Endodermal cell (in vitro differentiated cells): ENCODE data around the gene PTPRK. TPM values are rescaled to one million over a fixed set of nuclear protein-coding genes. Genes with fewer than 3 reads are reported as not detected.

Experiments
- DNase-seq: peaks from one replicate; pipeline ENCODE4 v3.0.0-alpha.2; 2017
- H3K27ac ChIP-seq: 2 replicates; pipeline ENCODE4 v1.5.1; 2013; ENCODE audit warnings: mild to moderate bottlenecking, low read depth, low read length, moderate library complexity
- H3K27me3 ChIP-seq: 2 replicates; pipeline ENCODE4 v1.6.1; 2013; ENCODE audit warnings: mild to moderate bottlenecking, low read length, moderate library complexity; ENCODE audit not compliant: insufficient read depth, control insufficient read depth, poor library complexity, severe bottlenecking
- H3K36me3 ChIP-seq: 2 replicates; pipeline ENCODE4 v1.7.0; 2013; ENCODE audit warnings: mild to moderate bottlenecking, low read length, moderate library complexity; ENCODE audit not compliant: control insufficient read depth, insufficient read depth
- H3K4me1 ChIP-seq: one replicate; pipeline ENCODE4 v1.7.0; 2013; ENCODE audit warnings: low read length; ENCODE audit not compliant: control insufficient read depth, insufficient read depth
- H3K4me3 ChIP-seq: 2 replicates; pipeline ENCODE4 v1.5.1; 2013; ENCODE audit warnings: mild to moderate bottlenecking, low read length, moderate library complexity
- H3K9ac ChIP-seq: 2 replicates; pipeline ENCODE4 v1.6.1; 2013; ENCODE audit warnings: mild to moderate bottlenecking, low read length, moderate library complexity; ENCODE audit not compliant: poor library complexity, severe bottlenecking; ENCODE audit errors: extremely low read depth
- H3K9me3 ChIP-seq: 2 replicates; pipeline ENCODE4 v1.6.1; 2013; ENCODE audit warnings: mild to moderate bottlenecking, low read length, moderate library complexity; ENCODE audit not compliant: control insufficient read depth
- H3K27ac Mint-ChIP-seq: 2 replicates; pipeline ENCODE4 v1.8.0; 2020; ENCODE audit warnings: mixed read lengths
- H3K27me3 Mint-ChIP-seq: 2 replicates; pipeline ENCODE4 v1.8.0; 2021; ENCODE audit warnings: mild to moderate bottlenecking, mixed read lengths; ENCODE audit not compliant: insufficient read depth
- H3K36me3 Mint-ChIP-seq: 2 replicates; pipeline ENCODE4 v1.8.0; 2020; ENCODE audit warnings: low read depth, mixed read lengths
- H3K4me1 Mint-ChIP-seq: 2 replicates; pipeline ENCODE4 v1.8.0; 2020; ENCODE audit warnings: mixed read lengths
- H3K4me3 Mint-ChIP-seq: 2 replicates; pipeline ENCODE4 v1.8.0; 2020; ENCODE audit warnings: mild to moderate bottlenecking, moderate library complexity, mixed read lengths
- H3K9me3 Mint-ChIP-seq: 2 replicates; pipeline ENCODE4 v1.8.0; 2020; ENCODE audit warnings: mild to moderate bottlenecking, mixed read lengths
- CTCF ChIP-seq: fragments of 200-600 bp; sonication (generic); conservative IDR thresholded peaks from 2 replicates; pipeline ENCODE4 v1.5.0; 2021; ENCODE audit warnings: antibody characterized with exemption, mild to moderate bottlenecking
- WGBS, 2 experiments: methylation state at CpG; one replicate each; pipeline versions ENCODE4 v1.1.5 to v1.1.7; 2013; ENCODE audit warnings: missing lambda C conversion rate in 2 of 2, mixed read lengths in 1 of 2; ENCODE audit not compliant: insufficient coverage in 1 of 2, insufficient read length in 1 of 2; 5-methylcytosine and 5-hydroxymethylcytosine counted together
- total RNA-seq, 2 donors: library from RNA; stranded (reverse); fragmentation: NEBNext Ultra II Directional in 1 of 2; extraction: Animal tissue kit (Norgen Biotek cat#: 25700) in 1 of 2; gene quantifications; 2 replicates in 1 of 2; 3 replicates in 1 of 2; pipeline ENCODE4 v1.2.1, GENCODE V29; 2021

PTPRK gene
- total RNA-seq, 2 donors from 2014 or later: 46.4 to 57.6 TPM

GRCh38 chr6:128252341-128253176, 267.8 kb downstream of the PTPRK start:
- Mint-ChIP-seq H3K27ac (no peak overlapping the region), H3K4me1 (peaks cover 15% of the 10 kb centered on the region), H3K36me3 (no peaks in the 10 kb centered on the region), H3K9me3 (no peaks in the 10 kb centered on the region), H3K4me3 (no peak overlapping the region), H3K27me3 (no peaks in the 10 kb centered on the region)
- Histone ChIP-seq H3K4me1 (no peaks in the 10 kb centered on the region), H3K9me3 (no peaks in the 10 kb centered on the region), H3K27ac (no peak overlapping the region), H3K27me3 (no peaks in the 10 kb centered on the region), H3K9ac (no peak overlapping the region), H3K36me3 (no peaks in the 10 kb centered on the region), H3K4me3 (no peak overlapping the region)
- no peak for TF ChIP-seq CTCF
- no peak for DNase-seq
- WGBS, 2 experiments: 89% methylated on average over 4 of the region's 4 CpGs; no CpG with 5 or more reads in 1 of the 2 experiments

GRCh38 chr6:128251445-128252340, 268.7 kb downstream of the PTPRK start:
- Histone ChIP-seq H3K9me3 (no peaks in the 10 kb centered on the region), H3K27me3 (no peaks in the 10 kb centered on the region), H3K4me3 (no peak overlapping the region), H3K36me3 (no peaks in the 10 kb centered on the region), H3K9ac (no peak overlapping the region), H3K27ac (no peak overlapping the region), H3K4me1 (peaks cover 1% of the 10 kb centered on the region)
- Mint-ChIP-seq H3K4me3 (no peak overlapping the region), H3K36me3 (no peaks in the 10 kb centered on the region), H3K27ac (no peak overlapping the region), H3K9me3 (no peaks in the 10 kb centered on the region), H3K27me3 (no peaks in the 10 kb centered on the region), H3K4me1 (peaks cover 17% of the 10 kb centered on the region)
- DNase-seq: no peak
- WGBS, 2 experiments: 96 to 100% methylated on average over 1 to 3 of the region's 4 CpGs
- TF ChIP-seq CTCF: no peak

GRCh38 chr6:128250370-128251070, 269.9 kb downstream of the PTPRK start:
- DNase-seq: no peak
- no peaks in the 10 kb centered on the region for H3K9me3 ChIP-seq
- Mint-ChIP-seq H3K4me1 (peaks cover 23% of the 10 kb centered on the region), H3K27ac (no peak overlapping the region), H3K36me3 (no peaks in the 10 kb centered on the region), H3K27me3 (no peaks in the 10 kb centered on the region), H3K4me3 (no peak overlapping the region), H3K9me3 (no peaks in the 10 kb centered on the region)
- H3K36me3 ChIP-seq: no peaks in the 10 kb centered on the region
- WGBS, 2 experiments: 57 to 85% methylated on average over 1 of the region's 1 CpG
- no peak overlapping the region for H3K27ac ChIP-seq
- TF ChIP-seq CTCF: no peak
- no peaks in the 10 kb centered on the region for H3K27me3 ChIP-seq
- peaks cover 8% of the 10 kb centered on the region for H3K4me1 ChIP-seq
- H3K9ac ChIP-seq: no peak overlapping the region
- H3K4me3 ChIP-seq: no peak overlapping the region
